ENCODE data around the gene RDM1. TPM values are rescaled to one million over a fixed set of nuclear protein-coding genes. Genes with fewer than 3 reads are reported as not detected.

Gene RDM1
- polyA plus RNA-seq, 2 of the 4 experiments (the other 2 are of a cell fraction): 4.3 to 4.6 TPM

DNA sequence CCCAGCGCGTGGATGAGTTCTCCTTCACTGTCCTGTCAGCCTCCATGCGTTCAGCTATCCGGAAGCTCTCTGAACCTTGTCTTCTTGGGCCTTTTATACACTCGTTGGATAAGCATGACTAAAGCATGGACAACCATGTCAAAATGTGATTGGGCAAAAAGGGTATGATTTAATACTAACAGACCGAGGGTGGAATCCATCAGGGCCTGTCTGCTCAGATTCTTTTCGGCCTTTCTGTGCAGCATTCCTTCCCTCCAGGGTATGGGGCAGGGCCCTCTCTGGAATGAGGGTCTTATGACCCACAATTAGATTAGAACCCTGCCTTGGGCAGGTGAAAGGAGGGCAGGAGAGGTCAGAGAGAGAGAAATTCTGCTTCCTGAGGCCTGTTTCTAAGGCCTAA is 36.4 kb downstream of the RDM1 start:
- no peak for TF ChIP-seq MAZ (IDR thresholded peaks at IDR 0.05; ENCODE audit: borderline replicate concordance, low read depth, low read length)
- TF ChIP-seq MYC (IDR thresholded peaks at IDR 0.05; ENCODE audit: borderline replicate concordance, low read length): no peak
- no peak for TF ChIP-seq HDAC2 (IDR thresholded peaks at IDR 0.05)
- no peak for TF ChIP-seq HMGXB4 (CRISPR knock-in tag; IDR thresholded peaks at IDR 0.05; ENCODE audit: borderline replicate concordance)
- no peak for TF ChIP-seq NFE2L2 (conservative IDR thresholded peaks at IDR 0.05; ENCODE audit: low read length)
- TF ChIP-seq, protein P1, sequence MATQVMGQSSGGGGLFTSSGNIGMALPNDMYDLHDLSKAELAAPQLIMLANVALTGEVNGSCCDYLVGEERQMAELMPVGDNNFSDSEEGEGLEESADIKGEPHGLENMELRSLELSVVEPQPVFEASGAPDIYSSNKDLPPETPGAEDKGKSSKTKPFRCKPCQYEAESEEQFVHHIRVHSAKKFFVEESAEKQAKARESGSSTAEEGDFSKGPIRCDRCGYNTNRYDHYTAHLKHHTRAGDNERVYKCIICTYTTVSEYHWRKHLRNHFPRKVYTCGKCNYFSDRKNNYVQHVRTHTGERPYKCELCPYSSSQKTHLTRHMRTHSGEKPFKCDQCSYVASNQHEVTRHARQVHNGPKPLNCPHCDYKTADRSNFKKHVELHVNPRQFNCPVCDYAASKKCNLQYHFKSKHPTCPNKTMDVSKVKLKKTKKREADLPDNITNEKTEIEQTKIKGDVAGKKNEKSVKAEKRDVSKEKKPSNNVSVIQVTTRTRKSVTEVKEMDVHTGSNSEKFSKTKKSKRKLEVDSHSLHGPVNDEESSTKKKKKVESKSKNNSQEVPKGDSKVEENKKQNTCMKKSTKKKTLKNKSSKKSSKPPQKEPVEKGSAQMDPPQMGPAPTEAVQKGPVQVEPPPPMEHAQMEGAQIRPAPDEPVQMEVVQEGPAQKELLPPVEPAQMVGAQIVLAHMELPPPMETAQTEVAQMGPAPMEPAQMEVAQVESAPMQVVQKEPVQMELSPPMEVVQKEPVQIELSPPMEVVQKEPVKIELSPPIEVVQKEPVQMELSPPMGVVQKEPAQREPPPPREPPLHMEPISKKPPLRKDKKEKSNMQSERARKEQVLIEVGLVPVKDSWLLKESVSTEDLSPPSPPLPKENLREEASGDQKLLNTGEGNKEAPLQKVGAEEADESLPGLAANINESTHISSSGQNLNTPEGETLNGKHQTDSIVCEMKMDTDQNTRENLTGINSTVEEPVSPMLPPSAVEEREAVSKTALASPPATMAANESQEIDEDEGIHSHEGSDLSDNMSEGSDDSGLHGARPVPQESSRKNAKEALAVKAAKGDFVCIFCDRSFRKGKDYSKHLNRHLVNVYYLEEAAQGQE (IDR thresholded peaks at IDR 0.05): no peak
- TF ChIP-seq RNF2 (IDR thresholded peaks at IDR 0.05; ENCODE audit: borderline replicate concordance, low read depth): no peak
- TF ChIP-seq EHMT2 (IDR thresholded peaks at IDR 0.05; ENCODE audit: low read depth): no peak
- no peak for TF ChIP-seq TP53 (CRISPR knock-in tag; IDR thresholded peaks at IDR 0.05)
- TF ChIP-seq TFCP2L1 (CRISPR knock-in tag; IDR thresholded peaks at IDR 0.05): no peak
- no peak for TF ChIP-seq RARB (CRISPR knock-in tag; IDR thresholded peaks at IDR 0.05)
- no peak for TF ChIP-seq KDM1A (IDR thresholded peaks at IDR 0.05; ENCODE audit: low read depth)
- no peak for TF ChIP-seq PBX3 (IDR thresholded peaks at IDR 0.05)
- TF ChIP-seq CBX8 (IDR thresholded peaks at IDR 0.05): no peak
- Histone ChIP-seq H3K4me3 (no peak overlapping the region), H3K4me1 (peaks cover 27% of the 10 kb centered on the region), H3K27ac (no peak overlapping the region), H3K9me3 (no peaks in the 10 kb centered on the region), H3K4me2 (no peak overlapping the region)
- FAIRE-seq (no peak), DNase-seq (ENCODE audit: low read depth in 1 of 2, low spot score in 1 of 2) (no peak), ATAC-seq (no peak)
- CTCF ChIA-PET: interaction anchor here (1.1 to 1.6 kb wide), 4 partner anchors 11 to 31 kb away, joined by 3 to 5 read pairs (median 3); no protein-coding TSS in a partner anchor
- 73% methylated on average over 7 of the region's 7 CpGs for WGBS (ENCODE audit: missing lambda C conversion rate)
- POLR2A ChIA-PET: no interaction called here

- DNase-seq (ENCODE audit: low read depth in 1 of 2, low spot score in 1 of 2) (no peak), ATAC-seq (no peak), FAIRE-seq (no peak)
- TF ChIP-seq CEBPB (IDR thresholded peaks at IDR 0.05) (no peak), HOXB5 (CRISPR knock-in tag; IDR thresholded peaks at IDR 0.05) (no peak), CBX2 (IDR thresholded peaks at IDR 0.05; ENCODE audit: borderline replicate concordance, low read depth) (no peak), TP53 (CRISPR knock-in tag; IDR thresholded peaks at IDR 0.05) (no peak), ZC3H11A (IDR thresholded peaks at IDR 0.05) (no peak), KDM5A (IDR thresholded peaks at IDR 0.05) (no peak), NFE2L2 (conservative IDR thresholded peaks at IDR 0.05; ENCODE audit: low read length) (no peak), MAX (IDR thresholded peaks at IDR 0.05) (no peak)
- TF ChIP-seq, protein P2, sequence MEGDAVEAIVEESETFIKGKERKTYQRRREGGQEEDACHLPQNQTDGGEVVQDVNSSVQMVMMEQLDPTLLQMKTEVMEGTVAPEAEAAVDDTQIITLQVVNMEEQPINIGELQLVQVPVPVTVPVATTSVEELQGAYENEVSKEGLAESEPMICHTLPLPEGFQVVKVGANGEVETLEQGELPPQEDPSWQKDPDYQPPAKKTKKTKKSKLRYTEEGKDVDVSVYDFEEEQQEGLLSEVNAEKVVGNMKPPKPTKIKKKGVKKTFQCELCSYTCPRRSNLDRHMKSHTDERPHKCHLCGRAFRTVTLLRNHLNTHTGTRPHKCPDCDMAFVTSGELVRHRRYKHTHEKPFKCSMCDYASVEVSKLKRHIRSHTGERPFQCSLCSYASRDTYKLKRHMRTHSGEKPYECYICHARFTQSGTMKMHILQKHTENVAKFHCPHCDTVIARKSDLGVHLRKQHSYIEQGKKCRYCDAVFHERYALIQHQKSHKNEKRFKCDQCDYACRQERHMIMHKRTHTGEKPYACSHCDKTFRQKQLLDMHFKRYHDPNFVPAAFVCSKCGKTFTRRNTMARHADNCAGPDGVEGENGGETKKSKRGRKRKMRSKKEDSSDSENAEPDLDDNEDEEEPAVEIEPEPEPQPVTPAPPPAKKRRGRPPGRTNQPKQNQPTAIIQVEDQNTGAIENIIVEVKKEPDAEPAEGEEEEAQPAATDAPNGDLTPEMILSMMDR (IDR thresholded peaks at IDR 0.05): no peak
- Histone ChIP-seq H3K4me2 (no peak overlapping the region), H3K4me1 (peaks cover 25% of the 10 kb centered on the region), H3K4me3 (no peak overlapping the region), H3K27ac (no peak overlapping the region), H3K9me3 (no peaks in the 10 kb centered on the region)
- ChIA-PET POLR2A (no interaction called here), CTCF (interaction anchor here (1.2 kb wide), 2 partner anchors 15 to 30 kb away, joined by 3 read pairs; no protein-coding TSS in a partner anchor)
- 65% methylated on average over 4 of the region's 4 CpGs for WGBS (ENCODE audit: missing lambda C conversion rate)
Observed at GRCh38 chr17:35893751-35894150, 36.8 kb downstream of the RDM1 start.

All from A549 (cell line).